Right cardiac atrium (tissue), 5 donors: ENCODE measurements around the gene DHRS9. TPM values are rescaled to one million over a fixed set of nuclear protein-coding genes. Genes with fewer than 3 reads are reported as not detected.
A peak's percentile ranks its signal among the peaks of the same experiment; 100 is the strongest.

Experiments used
- ATAC-seq, 2 donors: fragments of 200-7000 bp; cut with Tn5 transposase; one replicate each; pipeline versions ENCODE4 v1.8.0 to v1.9.1; 2020; ENCODE audit warnings: moderate library complexity in 2 of 2, mild to moderate bottlenecking in 1 of 2
- DNase-seq, 3 donors: peaks; one replicate each; pipeline ENCODE4 v3.0.0-alpha.2; 2020
- H3K27ac ChIP-seq: one replicate; pipeline ENCODE4 v1.5.1; 2013; ENCODE audit warnings: mild to moderate bottlenecking, low read length, control low read depth, moderate library complexity
- H3K27me3 ChIP-seq: one replicate; pipeline ENCODE4 v1.6.1; 2013; ENCODE audit not compliant: control insufficient read depth, insufficient read depth
- H3K4me1 ChIP-seq: one replicate; pipeline ENCODE4 v1.6.1; 2013; ENCODE audit warnings: low read length; ENCODE audit not compliant: control insufficient read depth, insufficient read depth
- H3K4me3 ChIP-seq: one replicate; pipeline ENCODE4 v1.5.1; 2013; ENCODE audit warnings: low read length, control low read depth
- H3K9me3 ChIP-seq: one replicate; pipeline ENCODE4 v1.6.1; 2013; ENCODE audit warnings: low read length; ENCODE audit not compliant: control insufficient read depth
- WGBS: extraction: QIAGEN DNeasy Blood & Tissue Kit; methylation state at CpG from one replicate; pipeline ENCODE4 v1.1.7; 2013; 5-methylcytosine and 5-hydroxymethylcytosine counted together
- intact Hi-C, 4 donors: fragments of 100-400 bp; cut with DNase I; formaldehyde crosslinking; loops; one replicate each; pipeline versions ENCODE4 v1.11.0 to v1.14.0; 2022 to 2023
- polyA plus RNA-seq: library from polyadenylated mRNA; stranded (reverse); fragments of 200-250 nt; gene quantifications from one replicate; pipeline ENCODE4 v1.2.3, GENCODE V29; 2013
- total RNA-seq, 4 donors: library from RNA; stranded (reverse); fragmentation: NEBNext Ultra II Directional; extraction: Animal tissue kit (Norgen Biotek cat#: 25700); gene quantifications; one replicate each; pipeline ENCODE4 v1.2.1, GENCODE V29; 2021
- donor health status: healthy with polysubstance abuse.
- donor health status: DM: no; HTN: yes; CAD: no.
- donor health status: DM: no; HTN: no; CAD: no.
- donor health status: DM: no; HTN: yes; CAD: no; lungs with severe emphysema.
- donor health status: DM: yes; HTN: yes; CAD: no.

The DHRS9 gene
- total and polyA plus RNA-seq, 5 donors = 44.7 to 84.0 (median 51.8) TPM

GRCh38 chr2:169104848-169105247 is 35.5 kb downstream of the DHRS9 start:
- WGBS = 91% methylated on average over 1 of the region's 1 CpG
- no peaks in the 10 kb centered on the region for H3K9me3 ChIP-seq
- no peak for DNase-seq
- no peak overlapping the region for H3K4me3 ChIP-seq
- no peaks in the 10 kb centered on the region for H3K27me3 ChIP-seq
- no peak for ATAC-seq
- H3K4me1 ChIP-seq = no peaks in the 10 kb centered on the region
- intact Hi-C loops = loop anchor here in 2 of 4 donors (10.0 kb wide), 1 partner anchor 140 kb away; no protein-coding TSS in a partner anchor
- no peak overlapping the region for H3K27ac ChIP-seq

GRCh38 chr2:169105476-169105875 is 36.1 kb downstream of the DHRS9 start:
- Histone ChIP-seq H3K4me3 (no peak overlapping the region), H3K27me3 (no peaks in the 10 kb centered on the region), H3K4me1 (no peaks in the 10 kb centered on the region), H3K27ac (no peak overlapping the region), H3K9me3 (no peaks in the 10 kb centered on the region)
- 73% methylated on average over 1 of the region's 1 CpG for WGBS
- DNase-seq = no peak
- no peak for ATAC-seq
- intact Hi-C loops = loop anchor here in 2 of 4 donors (10.0 kb wide), 1 partner anchor 141 kb away; no protein-coding TSS in a partner anchor

- H3K27ac ChIP-seq = no peak overlapping the region
- H3K4me1 ChIP-seq = no peaks in the 10 kb centered on the region
- no peak for ATAC-seq
- H3K9me3 ChIP-seq = no peaks in the 10 kb centered on the region
- H3K4me3 ChIP-seq = no peak overlapping the region
- intact Hi-C loops = loop anchor here in 2 of 4 donors (10.0 kb wide), 1 partner anchor 141 kb away; no protein-coding TSS in a partner anchor
- no peaks in the 10 kb centered on the region for H3K27me3 ChIP-seq
- 90% methylated on average over 2 of the region's 2 CpGs for WGBS
- DNase-seq = no peak
Observed at GRCh38 chr2:169106134-169106533, 36.8 kb downstream of the DHRS9 start.

GRCh38 chr2:169106563-169107545 is 37.5 kb downstream of the DHRS9 start:
- Histone ChIP-seq H3K27me3 (no peaks in the 10 kb centered on the region), H3K4me1 (no peaks in the 10 kb centered on the region), H3K27ac (no peak overlapping the region), H3K9me3 (no peaks in the 10 kb centered on the region), H3K4me3 (no peak overlapping the region)
- ATAC-seq (no peak), DNase-seq (no peak)
- 73% methylated on average over 6 of the region's 6 CpGs for WGBS
- intact Hi-C loops = loop anchor here in 2 of 4 donors (10.0 kb wide), 1 partner anchor 142 kb away; no protein-coding TSS in a partner anchor

- Histone ChIP-seq H3K4me3 (no peak overlapping the region), H3K27me3 (no peaks in the 10 kb centered on the region), H3K27ac (no peak overlapping the region), H3K4me1 (no peaks in the 10 kb centered on the region), H3K9me3 (no peaks in the 10 kb centered on the region)
- DNase-seq (no peak), ATAC-seq (no peak)
- 81% methylated on average over 2 of the region's 2 CpGs for WGBS
- intact Hi-C loops = loop anchor here in 2 of 4 donors (10.0 kb wide), 1 partner anchor 143 kb away; no protein-coding TSS in a partner anchor
Observed at GRCh38 chr2:169107645-169108044, 38.3 kb downstream of the DHRS9 start.

- Histone ChIP-seq H3K9me3 (no peaks in the 10 kb centered on the region), H3K4me3 (no peak overlapping the region), H3K4me1 (no peaks in the 10 kb centered on the region), H3K27me3 (no peaks in the 10 kb centered on the region), H3K27ac (no peak overlapping the region)
- DNase-seq (no peak), ATAC-seq (no peak)
- intact Hi-C loops = loop anchor here in 2 of 4 donors (10.0 kb wide), 1 partner anchor 143 kb away; no protein-coding TSS in a partner anchor
- WGBS = 48% methylated on average over 3 of the region's 3 CpGs
Observed at GRCh38 chr2:169108099-169108884, 38.9 kb downstream of the DHRS9 start.

GRCh38 chr2:169109502-169110409 is 40.4 kb downstream of the DHRS9 start:
- 45% methylated on average over 21 of the region's 21 CpGs for WGBS
- no peaks in the 10 kb centered on the region for H3K4me1 ChIP-seq
- intact Hi-C loops = loop anchor here in 2 of 4 donors (10.0 kb wide), 1 partner anchor 145 kb away; no protein-coding TSS in a partner anchor

GRCh38 chr2:169110419-169110818 is 41.1 kb downstream of the DHRS9 start:
- intact Hi-C loops = no loop called here
- no peak for ATAC-seq

More at GRCh38 chr2:169109502-169110409, 40.4 kb downstream of the DHRS9 start:
- no peaks in the 10 kb centered on the region for H3K9me3 ChIP-seq
- H3K27me3 ChIP-seq = no peaks in the 10 kb centered on the region
- ATAC-seq (peak; percentile 83 to 86), DNase-seq (peak; percentile 74 to 85 (median 80))
- H3K27ac ChIP-seq = no peak overlapping the region
- H3K4me3 ChIP-seq = no peak overlapping the region

GRCh38 chr2:169110916-169111315 is 41.6 kb downstream of the DHRS9 start:
- H3K9me3 ChIP-seq = no peaks in the 10 kb centered on the region
- H3K4me1 ChIP-seq = peaks cover under 1% of the 10 kb centered on the region
- WGBS = 51% methylated on average over 18 of the region's 18 CpGs
- intact Hi-C loops = no loop called here
- no peaks in the 10 kb centered on the region for H3K27me3 ChIP-seq
- no peak overlapping the region for H3K27ac ChIP-seq
- no peak for ATAC-seq
- H3K4me3 ChIP-seq = no peak overlapping the region
- DNase-seq = peak in 1 of 3 donors; percentile 37

More at GRCh38 chr2:169110419-169110818, 41.1 kb downstream of the DHRS9 start:
- no peak for DNase-seq
- Histone ChIP-seq H3K27ac (no peak overlapping the region), H3K27me3 (no peaks in the 10 kb centered on the region), H3K9me3 (no peaks in the 10 kb centered on the region), H3K4me1 (no peaks in the 10 kb centered on the region), H3K4me3 (no peak overlapping the region)
- 83% methylated on average over 7 of the region's 7 CpGs for WGBS

GRCh38 chr2:169112841-169113240 is 43.5 kb downstream of the DHRS9 start:
- peaks cover 4% of the 10 kb centered on the region for H3K4me1 ChIP-seq
- intact Hi-C loops = no loop called here
- ATAC-seq (no peak), DNase-seq (no peak)
- H3K27ac ChIP-seq = no peak overlapping the region
- H3K4me3 ChIP-seq = no peak overlapping the region
- H3K9me3 ChIP-seq = no peaks in the 10 kb centered on the region
- WGBS = 86% methylated on average over 6 of the region's 6 CpGs
- no peaks in the 10 kb centered on the region for H3K27me3 ChIP-seq
